RWPE1 (cell line): ENCODE measurements around the gene ANKRD33.

Source experiments
- CTCF ChIA-PET: fragments of 350-600 bp; sonication (Branson Sonifier 250); formaldehyde crosslinking; extraction: SDS; loops from one replicate; lab custom pipeline; 2021; lab: Yijun Ruan, JAX
- POLR2A ChIA-PET: fragments of 400-600 bp; formaldehyde crosslinking; extraction: SDS; loops from one replicate; lab custom pipeline; 2020; ENCODE audit warnings: antibody characterized with exemption; ENCODE audit not compliant: low non-redundant PET; lab: Yijun Ruan, JAX
- DNase-seq: peaks from one replicate; pipeline ENCODE4 v3.0.0; 2012; ENCODE audit warnings: low spot score
- H3K27ac ChIP-seq: fragments of 450-650 bp; 2 replicates; pipeline ENCODE4 v1.5.1; 2017
- TF ChIP-seq, protein P1 (sequence below): fragments of 450-650 bp; conservative IDR thresholded peaks from 2 replicates; pipeline ENCODE4 v1.5.1; 2017; ENCODE audit warnings: low read depth, mild to moderate bottlenecking

Gene ANKRD33

GRCh38 chr12:51926718-51927117 lies 38.8 kb downstream of the ANKRD33 start:
- CTCF ChIA-PET: interaction anchor here (0.6 to 1.7 kb wide), 2 partner anchors 10 to 806 kb away, joined by 3 to 5 read pairs; no protein-coding TSS in a partner anchor
- POLR2A ChIA-PET: interaction anchor here (0.6 kb wide), 1 partner anchor 54 kb away, joined by 3 read pairs; no protein-coding TSS in a partner anchor
- no peak overlapping the region for H3K27ac ChIP-seq
- TF ChIP-seq, protein P1, sequence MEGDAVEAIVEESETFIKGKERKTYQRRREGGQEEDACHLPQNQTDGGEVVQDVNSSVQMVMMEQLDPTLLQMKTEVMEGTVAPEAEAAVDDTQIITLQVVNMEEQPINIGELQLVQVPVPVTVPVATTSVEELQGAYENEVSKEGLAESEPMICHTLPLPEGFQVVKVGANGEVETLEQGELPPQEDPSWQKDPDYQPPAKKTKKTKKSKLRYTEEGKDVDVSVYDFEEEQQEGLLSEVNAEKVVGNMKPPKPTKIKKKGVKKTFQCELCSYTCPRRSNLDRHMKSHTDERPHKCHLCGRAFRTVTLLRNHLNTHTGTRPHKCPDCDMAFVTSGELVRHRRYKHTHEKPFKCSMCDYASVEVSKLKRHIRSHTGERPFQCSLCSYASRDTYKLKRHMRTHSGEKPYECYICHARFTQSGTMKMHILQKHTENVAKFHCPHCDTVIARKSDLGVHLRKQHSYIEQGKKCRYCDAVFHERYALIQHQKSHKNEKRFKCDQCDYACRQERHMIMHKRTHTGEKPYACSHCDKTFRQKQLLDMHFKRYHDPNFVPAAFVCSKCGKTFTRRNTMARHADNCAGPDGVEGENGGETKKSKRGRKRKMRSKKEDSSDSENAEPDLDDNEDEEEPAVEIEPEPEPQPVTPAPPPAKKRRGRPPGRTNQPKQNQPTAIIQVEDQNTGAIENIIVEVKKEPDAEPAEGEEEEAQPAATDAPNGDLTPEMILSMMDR: peak; percentile 28
- DNase-seq: peak; percentile 57

DNA sequence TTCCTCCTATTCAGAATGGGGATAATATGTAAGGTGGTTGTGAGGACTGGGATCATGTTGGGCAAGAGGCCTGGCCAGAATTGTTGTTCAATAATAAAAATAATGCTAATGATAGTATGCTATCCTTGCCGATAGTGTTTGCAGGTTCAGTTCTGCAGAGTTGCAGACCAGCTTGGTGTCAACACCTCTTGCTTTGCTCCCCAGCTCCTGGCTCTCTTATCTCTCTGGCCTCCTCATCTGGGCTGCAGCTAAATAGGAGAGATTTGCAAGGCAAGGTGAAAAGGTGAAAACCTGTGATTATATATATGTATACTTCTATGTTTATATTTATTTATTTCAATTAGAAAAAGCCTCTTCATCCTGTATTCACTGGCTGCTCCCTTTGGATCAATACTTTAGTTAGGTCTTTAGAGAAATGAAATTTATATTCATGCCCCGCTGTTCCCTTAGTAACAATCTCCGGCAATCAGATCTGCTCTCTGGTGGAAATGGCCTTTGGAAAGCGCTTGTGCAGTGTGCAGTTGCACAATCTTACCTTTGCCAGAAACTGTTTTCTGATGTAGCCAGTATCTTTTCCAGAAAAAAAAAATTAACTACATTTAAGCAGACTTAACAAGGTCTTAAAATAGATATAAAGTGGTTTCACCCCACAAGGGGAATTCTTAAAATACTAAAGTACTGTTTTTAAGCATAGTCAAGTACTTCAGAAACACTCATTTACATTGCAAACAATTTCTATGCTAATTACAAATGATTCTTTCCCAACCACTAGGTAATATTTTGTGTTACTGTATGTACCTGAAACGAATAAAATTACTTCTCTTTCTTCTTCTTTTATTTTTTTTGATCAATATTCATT lies 44.5 kb downstream of the ANKRD33 start:
- no peak for DNase-seq
- ChIA-PET CTCF (no interaction called here), POLR2A (no interaction called here)
- no peak overlapping the region for H3K27ac ChIP-seq
- TF ChIP-seq, protein P1: no peak

- no peak overlapping the region for H3K27ac ChIP-seq
- DNase-seq: no peak
- CTCF ChIA-PET: no interaction called here
- POLR2A ChIA-PET: no interaction called here
- TF ChIP-seq, protein P1: no peak
Measured at GRCh38 chr12:51934080-51934479, 46.2 kb downstream of the ANKRD33 start.

DNA sequence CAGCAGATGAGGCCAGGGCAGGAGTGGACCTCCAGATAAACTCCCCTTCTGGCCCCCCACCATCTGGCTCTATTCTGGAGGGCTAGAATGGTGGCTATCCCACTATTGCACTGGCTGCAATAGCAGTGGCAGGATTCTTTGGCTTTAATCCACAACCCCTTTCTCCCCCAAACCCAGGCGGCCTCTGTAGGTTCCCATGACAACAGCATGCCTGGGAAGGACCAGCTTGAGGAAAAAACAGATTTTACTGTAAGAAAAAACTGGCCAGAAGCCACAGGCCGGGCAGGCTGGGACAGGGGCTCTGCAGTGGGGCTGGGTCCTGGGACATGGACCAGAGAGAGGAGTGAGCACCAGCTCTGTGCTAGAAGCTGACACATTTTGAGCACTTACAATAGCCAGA lies 50.0 kb downstream of the ANKRD33 start:
- DNase-seq: no peak
- TF ChIP-seq, protein P1: no peak
- ChIA-PET POLR2A (no interaction called here), CTCF (interaction anchor here (0.6 kb wide), 1 partner anchor 179 kb away, joined by 3 read pairs; no protein-coding TSS in a partner anchor)
- no peak overlapping the region for H3K27ac ChIP-seq

GRCh38 chr12:51938726-51939125 lies 50.8 kb downstream of the ANKRD33 start:
- ChIA-PET CTCF (no interaction called here), POLR2A (no interaction called here)
- no peak for DNase-seq
- TF ChIP-seq, protein P1: no peak
- H3K27ac ChIP-seq: no peak overlapping the region

- DNase-seq: no peak
Measured at GRCh38 chr12:51941011-51941581, 53.2 kb downstream of the ANKRD33 start.

More at GRCh38 chr12:51941011-51941581, 53.2 kb downstream of the ANKRD33 start:
- H3K27ac ChIP-seq: no peak overlapping the region
- ChIA-PET CTCF (interaction anchor here (1.9 kb wide), 1 partner anchor 14 kb away, joined by 4 read pairs; no protein-coding TSS in a partner anchor), POLR2A (no interaction called here)
- TF ChIP-seq, protein P1: no peak
